WTC11 (cell line): ENCODE measurements around the gene BCORL1.

Experiments used
- AR ChIP-seq: fragments of 250-450 bp; sonication (Bioruptor Pico); IDR thresholded peaks from 2 replicates; pipeline ENCODE4 v1.9.0; 2021; ENCODE audit warnings: mild to moderate bottlenecking
- CTCF ChIP-seq: fragments of 200-600 bp; IDR thresholded peaks from 2 replicates; pipeline ENCODE4 v1.8.0; 2022; ENCODE audit warnings: antibody characterized with exemption
- HMGXB4 ChIP-seq: sonication (generic); formaldehyde crosslinking; IDR thresholded peaks from 2 replicates; pipeline ENCODE4 v1.8.1; 2023; ENCODE audit warnings: mild to moderate bottlenecking, moderate library complexity, missing genetic modification reagents
- IRF2 ChIP-seq: sonication (generic); formaldehyde crosslinking; IDR thresholded peaks from 2 replicates; pipeline ENCODE4 v1.8.0; 2022; ENCODE audit warnings: low read depth, missing genetic modification reagents, borderline replicate concordance
- OVOL2 ChIP-seq: fragments of 250-450 bp; sonication (Bioruptor Pico); IDR thresholded peaks from 2 replicates; pipeline ENCODE4 v1.9.0; 2021; ENCODE audit warnings: mild to moderate bottlenecking, borderline replicate concordance
- RORB ChIP-seq: fragments of 250-450 bp; sonication (Bioruptor Pico); IDR thresholded peaks from 2 replicates; pipeline ENCODE4 v1.9.0; 2021; ENCODE audit warnings: mild to moderate bottlenecking
- STAT6 ChIP-seq: sonication (generic); formaldehyde crosslinking; conservative IDR thresholded peaks from 2 replicates; pipeline ENCODE4 v1.8.1; 2023; ENCODE audit warnings: mild to moderate bottlenecking, low read depth, missing genetic modification reagents, moderate library complexity
- ZNF416 ChIP-seq: fragments of 250-450 bp; sonication (Bioruptor Pico); IDR thresholded peaks from 2 replicates; pipeline ENCODE4 v1.9.0; 2021; ENCODE audit warnings: mild to moderate bottlenecking, inconsistent platforms
- TF ChIP-seq, protein P1 (sequence below): fragments of 250-450 bp; sonication (Bioruptor Pico); conservative IDR thresholded peaks from 2 replicates; pipeline ENCODE4 v1.9.0; 2021; ENCODE audit warnings: mild to moderate bottlenecking
- TF ChIP-seq, protein P2 (sequence below): sonication (generic); formaldehyde crosslinking; IDR thresholded peaks from 2 replicates; pipeline ENCODE4 v1.8.0; 2022; ENCODE audit warnings: mild to moderate bottlenecking, missing genetic modification reagents

GRCh38 chrX:130094696-130095095 is 112.3 kb downstream of the BCORL1 start:
- TF ChIP-seq, protein P1, sequence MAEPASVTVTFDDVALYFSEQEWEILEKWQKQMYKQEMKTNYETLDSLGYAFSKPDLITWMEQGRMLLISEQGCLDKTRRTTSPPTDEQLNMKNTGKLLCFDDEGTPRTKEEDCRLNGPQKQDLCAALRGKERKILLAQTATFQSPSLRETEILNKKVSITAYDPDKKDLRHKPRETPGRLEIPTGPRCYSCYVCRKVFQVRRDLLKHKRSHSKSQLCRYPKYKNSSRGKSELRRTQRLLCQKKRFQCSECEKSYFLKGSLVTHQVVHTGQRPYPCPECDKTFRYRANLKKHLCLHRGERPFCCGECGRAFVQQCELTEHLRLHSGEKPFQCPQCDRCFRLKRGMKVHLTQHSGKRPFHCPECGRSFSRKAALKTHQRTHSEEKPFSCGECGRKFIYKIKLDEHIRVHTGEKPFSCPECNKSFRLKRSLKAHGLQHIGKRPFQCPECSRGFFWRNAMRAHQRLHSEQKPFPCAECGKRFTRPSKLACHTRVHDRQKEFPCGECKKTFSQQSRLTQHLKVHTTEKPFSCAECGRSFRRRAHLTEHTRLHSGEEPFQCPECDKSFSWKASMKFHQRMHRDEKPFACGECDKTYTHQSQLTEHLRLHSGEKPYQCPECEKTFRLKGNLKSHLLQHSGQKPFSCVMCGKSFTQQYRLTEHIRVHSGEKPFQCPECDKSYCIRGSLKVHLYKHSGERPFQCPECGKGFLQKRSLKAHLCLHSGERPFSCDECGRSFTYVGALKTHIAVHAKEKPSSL (CRISPR knock-in tag) = no peak
- TF ChIP-seq IRF2 (no peak), RORB (CRISPR knock-in tag) (no peak), OVOL2 (CRISPR knock-in tag) (no peak), AR (no peak), STAT6 (no peak), CTCF (no peak), ZNF416 (CRISPR knock-in tag) (no peak), HMGXB4 (CRISPR knock-in tag) (no peak)
- TF ChIP-seq, protein P2, sequence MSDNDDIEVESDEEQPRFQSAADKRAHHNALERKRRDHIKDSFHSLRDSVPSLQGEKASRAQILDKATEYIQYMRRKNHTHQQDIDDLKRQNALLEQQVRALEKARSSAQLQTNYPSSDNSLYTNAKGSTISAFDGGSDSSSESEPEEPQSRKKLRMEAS (CRISPR knock-in tag) = no peak
